ENCODE measurements around the gene DNAJC17.
A peak's percentile ranks its signal among the peaks of the same experiment; 100 is the strongest.

The DNAJC17 gene

DNA sequence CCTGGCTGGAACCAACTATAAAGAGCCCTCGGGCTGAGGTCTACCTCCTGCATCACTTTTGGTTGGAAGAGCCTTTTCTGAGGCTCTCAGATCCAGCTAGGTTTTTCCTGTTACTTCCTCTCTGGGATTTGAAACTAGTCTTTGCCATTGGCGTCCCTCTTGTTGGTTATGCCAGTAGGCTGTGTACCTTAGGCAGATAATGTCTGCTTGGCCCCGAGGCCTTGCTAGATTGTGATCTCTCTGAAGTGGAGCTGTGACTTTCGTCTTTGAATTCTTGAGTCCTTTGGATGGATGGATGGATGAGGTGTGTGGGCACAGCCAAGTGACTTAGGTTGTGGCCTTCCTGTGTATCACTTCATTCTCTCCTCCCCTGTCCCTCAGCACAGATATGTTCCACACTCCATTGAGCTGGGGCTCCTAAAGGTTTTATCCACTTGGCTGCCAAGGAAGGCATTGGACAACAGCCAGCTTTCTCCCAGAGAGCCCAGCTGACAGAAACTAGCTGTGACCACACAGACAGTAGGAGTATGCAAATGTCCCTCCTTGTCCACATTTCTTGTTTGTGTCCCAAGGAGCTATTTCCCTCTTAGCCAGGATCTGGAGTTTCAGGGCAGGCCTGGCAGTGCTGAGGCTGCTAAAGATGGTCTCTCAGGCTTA is 7.9 kb upstream of the DNAJC17 start:
- Mint-ChIP-seq H3K27ac (no peak overlapping the region), H3K36me3 (peaks cover 12% of the 10 kb centered on the region), H3K4me3 (no peak overlapping the region), H3K27me3 (no peaks in the 10 kb centered on the region), H3K9me3 (ENCODE audit: low read depth) (no peaks in the 10 kb centered on the region), H3K4me1 (ENCODE audit: low read depth) (no peaks in the 10 kb centered on the region)

DNA sequence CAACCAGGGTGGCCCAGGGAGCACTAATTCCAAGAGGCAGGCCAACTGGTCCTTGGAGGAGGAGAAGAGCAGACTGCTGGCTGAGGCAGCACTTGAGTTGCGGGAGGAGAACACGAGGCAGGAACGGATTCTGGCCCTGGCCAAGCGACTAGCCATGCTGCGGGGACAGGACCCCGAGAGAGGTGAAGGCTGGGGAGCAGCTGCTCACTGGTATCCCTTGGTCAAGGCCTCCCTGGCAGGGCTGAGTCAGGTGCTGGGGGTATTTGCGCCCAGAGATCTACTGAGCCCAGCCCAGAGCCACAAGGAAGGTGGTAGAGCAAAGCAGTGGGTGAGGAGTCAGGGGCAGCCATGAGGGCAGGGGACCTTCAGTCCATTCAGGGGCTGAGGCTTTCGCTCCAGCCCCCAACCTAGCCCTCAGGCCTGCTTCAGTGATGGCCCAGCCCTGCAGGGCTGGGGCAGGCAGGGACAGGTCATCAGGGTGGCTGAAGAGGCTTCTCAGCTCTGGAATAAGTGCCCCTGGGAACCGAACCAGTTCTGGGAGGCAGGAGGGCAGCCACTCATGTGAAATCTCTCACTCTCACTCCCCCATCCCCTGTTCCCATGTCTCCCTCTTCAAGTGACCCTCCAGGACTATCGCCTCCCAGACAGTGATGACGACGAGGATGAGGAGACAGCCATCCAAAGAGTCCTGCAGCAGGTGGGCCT is 5.6 kb upstream of the DNAJC17 start:
- Mint-ChIP-seq H3K27me3 (no peaks in the 10 kb centered on the region), H3K4me1 (ENCODE audit: low read depth) (peaks cover 9% of the 10 kb centered on the region), H3K4me3 (no peak overlapping the region), H3K9me3 (ENCODE audit: low read depth) (no peaks in the 10 kb centered on the region), H3K36me3 (peaks cover 12% of the 10 kb centered on the region), H3K27ac (no peak overlapping the region)

DNA sequence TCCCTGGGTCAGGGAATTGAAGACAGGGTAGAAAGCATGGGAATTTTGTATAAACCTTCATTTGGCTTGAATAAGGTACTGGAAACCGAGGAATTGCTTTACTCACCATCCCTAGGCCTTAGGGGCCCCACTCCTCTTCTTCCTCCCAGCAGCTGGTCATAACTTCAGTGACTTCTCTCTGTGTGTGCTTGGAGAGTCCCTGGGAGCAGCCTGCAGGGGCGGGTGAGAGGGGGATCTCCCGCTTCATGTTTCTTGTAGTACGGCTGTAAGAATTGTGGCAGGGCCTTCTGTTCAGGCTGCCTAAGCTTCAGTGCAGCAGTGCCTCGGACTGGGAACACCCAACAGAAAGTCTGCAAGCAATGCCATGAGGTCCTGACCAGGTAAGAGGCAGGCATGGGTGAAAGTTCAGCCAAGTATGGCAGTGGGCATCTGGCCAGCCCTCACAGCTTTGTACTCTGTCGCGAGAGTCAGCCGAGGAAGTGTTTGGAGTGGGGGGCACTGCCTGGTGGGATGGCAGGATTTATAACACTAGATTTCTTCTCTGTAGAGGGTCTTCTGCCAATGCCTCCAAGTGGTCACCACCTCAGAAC is 1.7 kb upstream of the DNAJC17 start:
- peaks cover 19% of the 10 kb centered on the region for H3K4me1 Mint-ChIP-seq (ENCODE audit: low read depth)
- H3K36me3 Mint-ChIP-seq = peaks cover 4% of the 10 kb centered on the region
- H3K27me3 Mint-ChIP-seq = no peaks in the 10 kb centered on the region
- H3K27ac Mint-ChIP-seq = no peak overlapping the region
- H3K9me3 Mint-ChIP-seq (ENCODE audit: low read depth) = no peaks in the 10 kb centered on the region
- H3K4me3 Mint-ChIP-seq = peak overlapping the region; percentile 99

DNA sequence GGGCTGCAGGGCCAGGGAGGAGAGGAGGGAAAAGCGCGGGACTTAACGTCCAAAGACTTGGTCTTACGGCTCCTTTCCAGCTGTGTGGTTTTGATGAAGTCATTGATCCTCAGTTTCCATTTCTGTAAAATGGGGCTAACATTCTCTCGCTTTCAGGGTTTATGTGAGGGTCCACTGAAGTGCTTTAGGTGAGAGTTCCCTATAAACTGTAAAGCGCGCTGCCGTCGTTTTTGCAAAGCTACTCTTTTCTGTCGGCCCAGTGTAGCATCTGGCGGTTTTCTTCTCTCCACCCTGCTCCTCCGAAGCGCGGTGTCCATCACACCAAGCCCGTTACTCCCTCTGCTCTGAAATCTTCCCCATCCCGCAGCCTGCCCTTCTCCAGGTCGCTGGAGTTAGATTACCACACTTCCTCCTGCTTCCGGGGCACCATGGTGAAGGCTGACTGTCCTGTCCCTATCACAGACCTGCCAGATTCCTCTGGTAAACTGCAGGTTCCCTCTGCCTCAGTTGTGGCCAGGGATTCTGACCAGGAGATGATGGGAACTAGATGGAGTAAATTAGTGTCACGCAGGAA is 702 bp upstream of the DNAJC17 start:
- Mint-ChIP-seq H3K9me3 (ENCODE audit: low read depth) (no peaks in the 10 kb centered on the region), H3K27ac (peak overlapping the region; percentile 100), H3K36me3 (peaks cover 4% of the 10 kb centered on the region)

DNA sequence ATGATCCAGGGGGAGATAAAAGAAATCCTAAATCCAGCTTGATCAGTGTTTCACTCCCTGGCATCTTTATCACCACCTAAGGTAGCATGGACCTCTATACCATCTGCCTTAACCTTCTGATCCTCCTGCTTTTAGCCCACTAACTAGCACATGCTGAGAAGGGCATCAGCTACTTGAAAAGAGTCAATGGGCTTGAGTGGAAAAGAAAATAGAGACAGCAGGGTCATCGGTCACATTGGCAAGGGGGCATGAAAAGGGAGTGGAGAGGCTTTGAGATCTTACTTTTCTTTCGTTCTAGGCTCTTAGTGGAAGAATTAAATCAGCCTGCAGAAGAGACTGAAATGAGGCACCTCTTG is 623 bp downstream of the DNAJC17 start:
- Mint-ChIP-seq H3K27ac (peak overlapping the region; percentile 100), H3K27me3 (no peaks in the 10 kb centered on the region), H3K36me3 (peaks cover 3% of the 10 kb centered on the region), H3K9me3 (ENCODE audit: low read depth) (no peaks in the 10 kb centered on the region), H3K4me3 (peak overlapping the region; percentile 99), H3K4me1 (ENCODE audit: low read depth) (peaks cover 28% of the 10 kb centered on the region)

More for the DNA sequence above, 702 bp upstream of the DNAJC17 start:
- no peaks in the 10 kb centered on the region for H3K27me3 Mint-ChIP-seq
- peaks cover 23% of the 10 kb centered on the region for H3K4me1 Mint-ChIP-seq (ENCODE audit: low read depth)
- peak overlapping the region; percentile 99 for H3K4me3 Mint-ChIP-seq

DNA sequence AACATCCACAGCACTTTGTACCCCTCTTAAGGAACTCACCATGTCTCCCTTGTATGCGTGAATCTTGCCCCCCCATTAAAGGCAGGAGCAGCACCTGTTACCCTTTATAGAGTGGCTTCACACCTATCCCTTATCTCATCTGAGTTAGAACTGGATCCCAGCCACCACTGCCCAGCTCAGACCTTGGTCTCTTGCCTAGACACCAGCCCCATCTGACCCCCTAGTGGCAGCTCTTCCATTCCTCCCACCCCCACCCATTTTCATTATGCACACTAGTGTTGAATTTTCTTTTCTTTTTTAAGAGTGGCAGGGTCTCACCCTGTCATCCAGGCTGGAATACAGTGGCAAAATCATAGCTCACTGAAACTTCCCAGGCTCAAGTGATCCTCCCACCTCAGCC is 3.6 kb downstream of the DNAJC17 start:
- Mint-ChIP-seq H3K36me3 (peaks cover 4% of the 10 kb centered on the region), H3K9me3 (ENCODE audit: low read depth) (no peaks in the 10 kb centered on the region), H3K4me1 (ENCODE audit: low read depth) (peaks cover 36% of the 10 kb centered on the region), H3K4me3 (no peak overlapping the region), H3K27me3 (no peaks in the 10 kb centered on the region), H3K27ac (no peak overlapping the region)

DNA sequence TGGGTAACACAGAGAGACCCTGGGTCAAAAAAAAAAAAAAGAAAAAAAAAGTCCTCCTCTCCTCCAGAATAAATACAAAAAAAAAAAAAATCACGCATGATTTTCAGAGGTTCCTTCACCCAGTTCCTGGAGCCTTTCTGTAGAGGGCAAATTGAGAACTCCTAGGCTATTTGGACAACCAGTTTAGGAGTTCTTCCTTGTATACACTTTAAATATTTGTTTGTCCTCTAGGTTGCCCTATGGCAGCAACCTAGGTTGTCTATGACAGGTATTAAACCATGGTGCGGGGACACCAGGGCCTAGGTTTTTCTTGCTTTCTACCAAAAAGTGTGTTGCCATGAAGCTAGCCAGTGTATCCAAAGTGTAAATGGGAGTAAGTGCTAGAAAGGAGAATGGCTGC is 4.2 kb downstream of the DNAJC17 start:
- peaks cover 36% of the 10 kb centered on the region for H3K4me1 Mint-ChIP-seq (ENCODE audit: low read depth)
- H3K27me3 Mint-ChIP-seq = no peaks in the 10 kb centered on the region
- H3K27ac Mint-ChIP-seq = no peak overlapping the region
- H3K36me3 Mint-ChIP-seq = peaks cover 9% of the 10 kb centered on the region
- no peaks in the 10 kb centered on the region for H3K9me3 Mint-ChIP-seq (ENCODE audit: low read depth)
- no peak overlapping the region for H3K4me3 Mint-ChIP-seq

DNA sequence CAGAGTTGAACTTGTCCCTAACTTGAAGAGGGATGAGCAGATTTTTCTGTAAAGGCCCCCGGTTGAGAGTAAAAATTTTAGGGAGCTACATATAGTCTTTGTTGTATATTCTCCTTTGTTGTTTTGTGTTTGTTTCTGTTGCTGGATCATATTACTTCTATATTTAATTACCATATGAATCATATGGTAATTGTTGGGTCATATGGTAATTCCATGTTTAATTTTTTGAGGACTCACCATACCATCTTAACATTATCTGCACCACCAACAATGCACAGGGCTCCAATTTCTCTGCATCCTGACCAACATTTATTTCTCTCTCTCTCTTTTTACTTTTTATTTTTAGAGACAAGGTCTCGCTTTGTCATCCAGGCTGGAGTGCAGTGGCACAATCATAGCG is 7.8 kb downstream of the DNAJC17 start:
- Mint-ChIP-seq H3K27ac (no peak overlapping the region), H3K36me3 (peaks cover 11% of the 10 kb centered on the region), H3K4me3 (no peak overlapping the region), H3K9me3 (ENCODE audit: low read depth) (no peaks in the 10 kb centered on the region), H3K4me1 (ENCODE audit: low read depth) (peaks cover 29% of the 10 kb centered on the region), H3K27me3 (no peaks in the 10 kb centered on the region)

DNA sequence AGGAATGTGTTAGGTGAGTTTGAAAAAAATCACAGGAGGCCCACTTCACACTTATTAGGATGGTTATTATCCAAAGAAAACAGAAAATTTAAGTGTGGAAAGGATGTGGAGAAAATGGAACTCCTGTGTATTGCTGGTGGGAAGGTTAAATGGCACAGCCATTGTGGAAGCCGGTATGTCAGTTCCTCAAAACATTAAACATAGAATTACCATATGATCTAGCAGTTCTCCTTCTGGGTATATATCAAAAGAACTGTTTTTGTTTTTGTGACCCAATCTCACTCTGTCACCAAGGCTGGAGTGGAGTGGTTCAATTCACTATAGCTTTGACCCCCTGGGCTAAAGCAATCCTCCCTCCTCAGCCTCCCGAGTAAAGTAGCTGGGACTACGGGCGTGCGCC is 10.8 kb downstream of the DNAJC17 start:
- Mint-ChIP-seq H3K4me3 (no peak overlapping the region), H3K4me1 (ENCODE audit: low read depth) (peaks cover 21% of the 10 kb centered on the region), H3K27ac (no peak overlapping the region), H3K9me3 (ENCODE audit: low read depth) (no peaks in the 10 kb centered on the region), H3K36me3 (peaks cover 13% of the 10 kb centered on the region), H3K27me3 (no peaks in the 10 kb centered on the region)

DNA sequence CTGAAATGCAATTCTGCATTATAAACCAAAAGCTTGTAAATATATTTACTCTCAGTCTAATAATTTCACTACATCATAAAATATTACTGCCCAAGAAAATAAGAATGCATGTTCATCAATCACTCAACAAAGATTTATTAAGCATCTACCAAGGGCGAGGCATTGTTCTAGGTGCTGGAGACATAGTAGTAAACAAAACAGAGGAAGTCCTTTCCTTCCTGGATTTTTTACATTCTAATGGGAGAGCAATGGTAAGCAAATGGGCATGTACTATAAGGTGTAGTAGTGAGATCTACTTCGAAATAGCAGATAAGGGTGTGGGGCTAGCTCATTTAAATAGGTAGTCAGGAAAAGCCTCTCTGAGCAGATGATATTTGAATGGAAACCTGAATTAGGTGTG is 11.2 kb downstream of the DNAJC17 start:
- no peaks in the 10 kb centered on the region for H3K9me3 Mint-ChIP-seq (ENCODE audit: low read depth)
- no peaks in the 10 kb centered on the region for H3K27me3 Mint-ChIP-seq
- no peak overlapping the region for H3K4me3 Mint-ChIP-seq
- no peak overlapping the region for H3K27ac Mint-ChIP-seq
- H3K36me3 Mint-ChIP-seq = peaks cover 11% of the 10 kb centered on the region
- peaks cover 19% of the 10 kb centered on the region for H3K4me1 Mint-ChIP-seq (ENCODE audit: low read depth)

DNA sequence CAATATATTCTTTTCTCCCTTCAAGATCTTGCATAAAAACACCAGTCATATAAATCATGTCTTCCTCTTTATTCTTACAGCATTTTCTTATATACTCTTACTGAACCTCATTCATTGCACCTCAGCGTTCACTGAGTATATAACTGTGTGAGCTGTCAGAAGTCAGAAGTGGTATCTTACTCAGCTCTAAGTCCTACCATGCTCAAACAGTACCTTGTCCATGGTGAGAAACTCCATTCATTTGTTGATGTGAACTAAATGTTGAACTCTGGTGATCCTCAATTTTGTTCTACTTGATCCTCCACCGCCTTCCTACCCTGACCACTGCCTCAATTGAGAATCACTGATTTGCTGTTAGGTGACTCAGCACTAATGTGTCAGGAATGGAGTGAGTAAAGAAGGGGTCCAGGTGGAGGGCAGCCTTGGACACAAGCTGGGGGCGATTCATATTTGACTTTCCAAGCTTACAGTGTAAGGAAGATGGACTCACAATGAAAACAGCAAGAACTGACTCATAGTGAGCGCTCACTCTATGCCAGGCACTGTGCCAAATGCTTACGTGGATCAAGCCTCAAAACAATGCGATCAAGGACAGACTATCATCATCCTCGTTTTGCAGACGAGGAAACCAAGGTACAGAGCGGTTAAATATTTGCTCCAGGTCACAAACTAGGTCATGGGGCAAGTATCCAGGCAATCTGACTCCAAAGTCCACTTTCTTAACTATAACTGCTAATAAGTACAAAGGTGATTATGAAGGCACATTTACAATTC is 13.9 kb downstream of the DNAJC17 start:
- Mint-ChIP-seq H3K4me3 (no peak overlapping the region), H3K27ac (peak overlapping the region; percentile 18), H3K4me1 (ENCODE audit: low read depth) (peaks cover 14% of the 10 kb centered on the region), H3K27me3 (no peaks in the 10 kb centered on the region), H3K9me3 (ENCODE audit: low read depth) (no peaks in the 10 kb centered on the region), H3K36me3 (peaks cover 7% of the 10 kb centered on the region)

DNA sequence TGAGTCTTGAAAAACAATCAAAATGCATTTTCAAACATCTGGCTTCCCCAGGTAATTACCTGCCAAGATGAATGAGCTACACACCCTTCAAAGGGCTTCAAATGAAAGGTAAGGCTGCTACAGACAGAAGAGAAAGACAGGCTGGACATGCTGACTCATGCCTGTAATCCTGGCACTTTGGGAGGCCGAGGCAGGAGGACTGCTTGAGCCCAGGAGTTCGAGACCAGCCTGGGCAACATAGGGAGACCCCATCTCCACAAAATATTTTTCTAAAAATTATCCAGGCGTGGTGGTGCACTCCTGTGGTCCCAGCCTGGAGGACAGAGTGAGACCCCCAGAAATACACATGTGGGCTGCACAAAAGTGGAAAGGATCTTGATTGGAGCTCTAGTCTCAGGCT is 14.9 kb downstream of the DNAJC17 start:
- no peak overlapping the region for H3K4me3 Mint-ChIP-seq
- H3K27ac Mint-ChIP-seq = no peak overlapping the region
- H3K4me1 Mint-ChIP-seq (ENCODE audit: low read depth) = peaks cover 15% of the 10 kb centered on the region
- no peaks in the 10 kb centered on the region for H3K9me3 Mint-ChIP-seq (ENCODE audit: low read depth)
- no peaks in the 10 kb centered on the region for H3K27me3 Mint-ChIP-seq
- peaks cover 2% of the 10 kb centered on the region for H3K36me3 Mint-ChIP-seq

DNA sequence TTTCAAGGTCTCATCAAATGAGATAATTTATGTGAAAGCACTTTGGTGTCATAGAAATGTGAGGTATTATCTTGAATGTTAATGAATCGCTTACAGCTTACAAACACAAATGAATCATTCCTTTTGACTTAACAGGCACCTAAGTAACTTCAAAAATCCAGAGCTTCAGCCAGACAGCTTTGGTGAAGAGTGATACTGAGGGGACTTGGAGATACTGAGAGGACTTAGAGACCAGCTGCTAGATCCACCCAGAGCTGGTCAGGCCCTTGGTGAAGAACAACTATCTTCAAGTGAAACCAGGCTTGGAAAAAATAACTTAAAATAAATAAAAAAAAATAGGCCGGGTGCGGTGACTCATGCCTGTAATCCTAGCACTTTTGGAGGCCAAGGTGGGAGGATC is 16.6 kb downstream of the DNAJC17 start:
- no peak overlapping the region for H3K27ac Mint-ChIP-seq
- no peaks in the 10 kb centered on the region for H3K9me3 Mint-ChIP-seq (ENCODE audit: low read depth)
- H3K27me3 Mint-ChIP-seq = no peaks in the 10 kb centered on the region
- H3K4me1 Mint-ChIP-seq (ENCODE audit: low read depth) = peaks cover 25% of the 10 kb centered on the region
- H3K4me3 Mint-ChIP-seq = no peak overlapping the region
- peaks cover 2% of the 10 kb centered on the region for H3K36me3 Mint-ChIP-seq

DNA sequence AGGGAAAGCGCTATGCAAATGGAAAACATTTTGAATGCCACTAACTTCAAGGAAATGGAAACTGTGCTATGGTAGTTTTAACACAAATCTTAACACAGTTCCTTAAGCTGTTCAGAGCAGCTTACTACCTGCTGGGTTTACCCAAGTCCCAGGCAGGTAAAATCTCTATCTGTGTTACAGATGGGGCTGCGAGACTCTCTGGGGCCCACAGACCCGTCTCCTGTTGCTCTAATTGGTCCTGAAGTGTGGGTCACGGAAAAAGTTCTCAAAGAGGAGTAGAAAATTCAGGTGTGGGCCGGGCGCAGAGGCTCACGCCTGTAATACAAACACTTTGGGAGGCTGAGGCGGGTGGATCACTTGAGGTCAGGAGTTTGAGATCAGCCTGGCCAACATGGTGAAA is 17.3 kb downstream of the DNAJC17 start:
- no peaks in the 10 kb centered on the region for H3K9me3 Mint-ChIP-seq (ENCODE audit: low read depth)
- peaks cover 2% of the 10 kb centered on the region for H3K36me3 Mint-ChIP-seq
- no peaks in the 10 kb centered on the region for H3K27me3 Mint-ChIP-seq
- no peak overlapping the region for H3K4me3 Mint-ChIP-seq
- peaks cover 27% of the 10 kb centered on the region for H3K4me1 Mint-ChIP-seq (ENCODE audit: low read depth)
- no peak overlapping the region for H3K27ac Mint-ChIP-seq

DNA sequence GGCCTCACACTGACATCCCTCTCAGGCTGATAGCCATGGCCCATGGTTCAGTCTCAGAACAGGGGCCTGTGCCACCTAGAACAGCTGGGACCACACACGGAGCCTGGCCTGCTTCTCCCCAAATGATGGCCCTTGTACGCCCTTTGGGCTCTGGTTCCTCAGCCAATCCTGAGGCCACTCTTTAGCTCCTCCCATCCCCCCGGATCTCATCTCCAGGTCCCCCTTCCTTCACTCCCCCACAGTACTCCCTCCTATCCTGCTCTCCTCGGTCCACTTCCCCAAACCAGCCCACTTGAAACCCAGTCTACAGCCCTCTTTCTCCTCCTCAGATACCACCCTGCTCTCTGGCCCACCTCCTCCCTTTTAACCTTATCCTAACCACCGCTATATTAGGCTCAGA is 18.2 kb downstream of the DNAJC17 start:
- Mint-ChIP-seq H3K9me3 (ENCODE audit: low read depth) (no peaks in the 10 kb centered on the region), H3K27me3 (no peaks in the 10 kb centered on the region), H3K27ac (no peak overlapping the region), H3K4me1 (ENCODE audit: low read depth) (peaks cover 27% of the 10 kb centered on the region), H3K36me3 (peaks cover 2% of the 10 kb centered on the region), H3K4me3 (no peak overlapping the region)

Data from activated naive CD8-positive, alpha-beta T cell (primary cell).